NCI-H2081 (cell line): Measurements from ENCODE around the gene PCDH9.

Experiments used
- DNase-seq, 2 experiments: peaks; one replicate each; lab custom pipeline; 2025; lab: John Stamatoyannopoulos, UW

Gene PCDH9

GRCh38 chr13:66969291-66969690 is 260.8 kb downstream of the PCDH9 start:
- DNase-seq = no peak

- DNase-seq = no peak
Measured at GRCh38 chr13:66967811-66968597, 262.1 kb downstream of the PCDH9 start.

DNA sequence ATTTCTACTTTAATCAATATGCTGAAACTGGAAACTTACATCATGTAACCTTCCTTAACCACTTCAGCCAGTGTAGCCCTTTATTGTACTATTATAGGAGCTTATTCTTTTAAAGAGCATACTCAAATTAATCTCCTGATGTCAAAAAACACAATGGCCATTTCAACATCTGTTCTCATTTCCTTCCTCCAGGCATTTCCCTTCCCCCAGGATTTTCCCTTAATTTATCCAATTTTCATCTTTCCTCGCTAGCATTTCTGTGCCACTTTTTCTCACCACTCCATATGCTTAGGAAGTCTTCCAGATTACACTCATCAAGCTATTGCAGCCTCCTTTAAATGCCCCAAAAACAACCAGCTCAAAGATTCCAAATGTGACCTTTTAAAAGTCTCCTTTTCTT is 265.0 kb downstream of the PCDH9 start:
- DNase-seq = no peak

- DNase-seq = no peak
Measured at GRCh38 chr13:66962953-66963352, 267.2 kb downstream of the PCDH9 start.

DNA sequence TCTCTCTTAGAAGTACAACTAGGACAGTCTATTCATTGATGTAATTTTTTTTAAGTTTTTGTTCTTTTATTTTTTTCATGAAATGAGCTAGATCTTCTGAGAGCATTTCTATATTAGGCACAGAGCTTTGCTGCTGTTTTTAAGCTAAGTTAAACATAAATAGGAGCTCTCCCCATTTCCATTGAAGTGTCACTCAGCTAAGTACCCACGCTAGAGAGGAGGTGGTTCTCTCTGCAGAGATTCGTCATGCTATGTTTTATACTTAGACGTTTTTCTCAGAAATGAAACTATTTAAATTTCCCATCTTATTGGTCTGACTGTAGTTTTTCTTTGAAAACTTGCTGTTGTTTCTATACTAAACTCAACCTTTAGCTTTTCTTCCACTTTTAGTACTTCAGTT is 271.5 kb downstream of the PCDH9 start:
- no peak for DNase-seq

DNA sequence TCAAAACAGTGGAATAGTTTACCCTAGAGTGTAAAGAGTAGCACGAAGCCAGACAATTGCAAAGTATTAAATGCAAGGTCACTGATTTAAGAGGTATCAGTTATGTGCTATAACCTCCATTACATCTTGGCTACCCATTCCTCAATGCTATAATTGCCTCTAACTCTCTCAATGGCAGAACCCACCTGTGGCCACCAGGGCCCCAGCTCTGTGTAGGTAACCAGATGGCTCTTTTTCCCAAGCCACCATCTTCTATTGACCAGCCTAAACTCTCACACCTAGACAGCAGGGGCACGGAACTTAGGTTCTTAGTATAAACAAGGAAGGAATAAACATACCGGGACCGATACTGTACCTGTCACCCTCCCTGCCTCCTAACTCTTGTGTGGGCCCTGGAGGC is 277.6 kb downstream of the PCDH9 start:
- DNase-seq = no peak

DNA sequence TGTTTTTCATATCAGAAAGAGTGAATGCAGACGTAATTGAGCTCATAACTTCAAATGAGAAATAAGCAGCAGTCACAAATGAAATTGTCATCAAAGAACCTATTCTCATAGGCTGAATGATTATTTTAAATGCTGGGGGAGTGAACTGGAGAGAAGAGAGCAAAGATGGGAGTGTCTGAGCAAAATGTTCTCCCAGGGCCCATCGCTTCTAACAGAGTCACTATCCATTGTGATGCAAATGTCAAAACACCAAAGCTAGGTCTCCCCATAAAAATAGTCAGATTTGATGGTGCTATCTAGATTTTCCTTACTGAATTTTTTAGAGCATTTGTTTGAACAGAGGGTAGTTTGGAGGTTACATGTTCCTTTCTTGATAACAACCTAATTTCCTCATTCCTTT is 278.7 kb downstream of the PCDH9 start:
- DNase-seq = no peak

DNA sequence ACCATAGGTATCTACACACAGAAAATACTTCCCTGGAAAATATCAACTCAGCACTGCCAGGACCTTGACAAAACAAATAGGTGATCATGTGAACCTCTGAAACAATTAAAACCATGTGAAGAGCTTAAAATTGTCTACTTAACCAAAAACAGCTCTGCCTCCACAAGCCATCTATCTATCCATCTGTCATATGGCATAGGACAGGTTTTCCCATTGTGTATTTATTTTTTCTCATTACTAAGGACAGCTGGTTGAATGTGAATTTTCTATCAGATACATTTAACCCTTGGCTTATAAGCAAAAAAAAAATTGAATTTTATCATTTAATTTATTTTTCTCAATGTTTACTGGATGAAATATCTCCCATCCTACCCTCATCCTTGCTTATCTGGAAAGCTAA is 279.5 kb downstream of the PCDH9 start:
- DNase-seq = no peak

DNA sequence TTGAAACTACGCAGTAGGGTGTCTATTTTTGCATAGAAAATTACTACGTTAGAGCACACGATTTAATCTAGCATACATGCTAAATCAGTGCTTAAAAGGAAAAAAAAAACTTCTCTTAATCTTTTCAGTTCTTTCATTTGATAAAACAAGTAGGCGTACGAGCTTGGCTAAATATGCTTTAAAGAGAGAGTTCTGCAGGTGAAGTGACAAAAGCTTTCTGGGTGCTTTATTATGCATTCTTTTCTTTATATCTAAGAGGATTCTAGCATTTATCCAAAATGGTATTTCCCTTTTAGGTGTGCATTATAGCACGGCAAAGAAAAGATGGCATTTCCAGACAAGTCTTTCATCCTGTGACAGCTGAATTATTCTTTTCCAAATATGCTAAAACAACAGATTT is 281.2 kb downstream of the PCDH9 start:
- no peak for DNase-seq

- no peak for DNase-seq
Measured at GRCh38 chr13:66943530-66943929, 286.6 kb downstream of the PCDH9 start.

DNA sequence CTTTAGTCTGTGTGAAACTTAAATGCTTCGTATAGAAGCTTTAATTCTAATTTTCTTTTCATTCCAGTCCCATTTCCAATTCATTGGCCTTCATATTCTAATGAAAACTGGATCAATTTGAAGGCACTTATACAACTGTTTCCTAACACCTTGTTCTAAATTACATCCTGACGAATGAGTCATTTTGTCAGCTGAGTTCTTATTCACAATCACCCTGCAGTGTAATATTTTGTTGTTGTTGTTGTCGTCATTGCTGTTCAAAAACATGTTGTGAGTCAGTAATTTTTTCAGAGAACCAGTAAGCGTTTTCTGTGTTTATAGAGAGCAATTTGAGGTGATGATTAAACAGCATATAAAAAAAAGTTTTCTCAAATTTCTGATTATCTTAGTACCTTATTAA is 290.0 kb downstream of the PCDH9 start:
- DNase-seq = no peak

- DNase-seq = no peak
Measured at GRCh38 chr13:66937423-66937822, 292.7 kb downstream of the PCDH9 start.

GRCh38 chr13:66933994-66934393 is 296.1 kb downstream of the PCDH9 start:
- DNase-seq = no peak

GRCh38 chr13:66933527-66933926 is 296.6 kb downstream of the PCDH9 start:
- no peak for DNase-seq

GRCh38 chr13:66927562-66927961 is 302.6 kb downstream of the PCDH9 start:
- DNase-seq = no peak

DNA sequence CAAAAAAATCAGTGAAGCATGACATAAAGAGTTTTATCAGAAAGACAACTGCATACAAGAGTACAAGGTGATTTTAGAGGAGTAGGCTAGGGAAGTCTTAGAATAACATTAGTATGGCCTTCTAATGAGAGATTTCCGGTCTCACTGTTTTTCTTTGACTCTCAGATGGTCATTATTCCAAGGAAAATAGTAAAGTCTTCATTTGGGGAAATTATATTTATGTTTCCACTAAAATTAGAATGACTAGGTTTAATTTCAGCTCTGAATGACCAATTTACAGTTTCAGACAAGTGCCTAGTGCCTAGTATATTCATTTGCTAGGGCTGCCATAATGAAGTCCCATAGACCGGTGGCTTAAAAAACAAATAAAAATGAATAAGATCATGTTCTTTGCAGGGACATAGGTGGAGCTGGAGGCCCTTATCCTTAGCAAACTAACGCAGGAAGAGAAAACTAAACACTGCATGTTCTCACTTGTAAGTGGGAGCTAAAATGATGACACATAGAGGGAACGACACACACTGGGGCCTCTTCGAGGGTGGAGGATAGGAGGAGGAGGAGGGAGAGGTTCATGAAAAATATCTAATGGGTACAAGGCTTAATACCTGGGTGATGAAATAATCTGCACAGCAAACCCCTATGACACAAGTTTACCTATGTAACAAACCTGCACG is 303.1 kb downstream of the PCDH9 start:
- no peak for DNase-seq

- DNase-seq = peak in 1 of 2 experiments; percentile 2
Measured at GRCh38 chr13:66926200-66926850, 303.8 kb downstream of the PCDH9 start.

GRCh38 chr13:66922444-66922843 is 307.7 kb downstream of the PCDH9 start:
- no peak for DNase-seq

- DNase-seq = no peak
Measured at GRCh38 chr13:66921437-66921836, 308.7 kb downstream of the PCDH9 start.

DNA sequence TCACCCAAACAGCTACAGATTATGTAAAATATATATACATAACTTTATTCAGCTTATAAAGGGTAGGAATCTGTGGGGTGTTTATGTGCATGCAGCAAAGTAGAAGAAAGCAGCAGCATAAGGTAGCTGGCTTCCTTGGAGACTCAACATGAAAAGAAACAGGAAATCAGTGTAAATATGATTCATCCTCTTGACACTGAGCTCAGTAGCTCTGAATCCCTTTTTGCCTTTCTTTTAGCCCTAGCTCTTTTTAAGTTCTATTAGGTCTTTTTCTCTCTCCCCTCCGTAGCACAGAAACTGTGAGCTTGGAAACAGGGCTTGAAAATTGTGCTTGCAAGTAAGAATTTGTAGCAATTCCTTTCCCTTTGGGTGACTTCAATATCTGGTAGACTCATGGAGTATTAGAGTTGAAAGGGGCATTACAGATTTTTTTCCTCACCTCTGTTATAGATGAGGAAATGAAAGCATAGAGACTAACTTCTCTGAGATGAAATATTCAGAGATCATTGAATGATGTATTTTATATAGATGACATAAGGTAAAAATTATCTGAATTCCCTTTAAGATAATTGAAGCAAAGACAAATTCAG is 314.4 kb downstream of the PCDH9 start:
- DNase-seq = no peak

DNA sequence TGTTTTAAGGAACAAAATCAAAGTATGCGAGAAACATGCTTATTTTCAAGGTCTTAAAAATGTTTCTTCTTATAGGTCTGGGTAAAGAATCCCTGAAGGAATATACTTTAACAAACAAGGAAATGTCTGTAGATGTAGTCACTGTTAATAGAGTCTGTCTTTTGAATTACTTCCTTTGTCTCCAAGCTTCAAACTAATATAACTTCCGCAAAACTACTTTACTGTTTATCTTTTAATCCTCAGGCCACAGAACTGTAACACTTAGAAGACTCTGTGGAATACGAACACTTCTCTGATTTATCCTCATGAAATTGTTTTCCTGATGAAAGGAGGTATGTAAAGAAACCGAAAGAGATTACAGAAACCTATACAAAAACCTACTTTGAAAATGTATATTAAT is 316.0 kb downstream of the PCDH9 start:
- no peak for DNase-seq

DNA sequence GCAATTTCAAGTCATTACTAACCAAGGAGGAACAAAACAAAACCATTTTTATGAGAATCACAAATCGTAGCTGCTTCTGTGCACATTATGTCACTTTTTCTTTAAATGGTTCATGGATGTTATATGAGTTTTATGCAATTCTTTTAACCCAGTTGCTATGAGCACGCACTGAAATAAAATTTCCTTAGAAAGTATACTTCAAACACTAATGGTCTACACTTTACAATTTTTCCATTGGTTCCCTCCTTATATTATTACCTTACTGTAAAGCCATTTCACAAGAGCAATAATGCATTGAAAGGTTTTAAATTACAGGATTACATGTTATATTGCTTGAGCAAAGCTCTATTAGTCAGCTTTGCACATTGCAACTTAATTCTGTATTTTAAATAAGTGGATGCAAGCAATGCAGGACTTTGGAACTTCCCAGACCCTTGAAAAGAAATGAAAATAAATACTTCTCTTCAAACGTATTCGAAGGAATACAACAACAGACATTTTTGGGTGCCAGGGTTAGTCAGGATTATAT is 318.7 kb downstream of the PCDH9 start:
- DNase-seq = no peak

- DNase-seq = no peak
Measured at GRCh38 chr13:66899955-66900354, 330.2 kb downstream of the PCDH9 start.
